ENCODE data around the gene WDR82. TPM values are rescaled to one million over a fixed set of nuclear protein-coding genes. Genes with fewer than 3 reads are reported as not detected.
A peak's percentile ranks its signal among the peaks of the same experiment; 100 is the strongest.

Gene WDR82
- total RNA-seq, 1 donor from 2014 or later, result 74.9 TPM

DNA sequence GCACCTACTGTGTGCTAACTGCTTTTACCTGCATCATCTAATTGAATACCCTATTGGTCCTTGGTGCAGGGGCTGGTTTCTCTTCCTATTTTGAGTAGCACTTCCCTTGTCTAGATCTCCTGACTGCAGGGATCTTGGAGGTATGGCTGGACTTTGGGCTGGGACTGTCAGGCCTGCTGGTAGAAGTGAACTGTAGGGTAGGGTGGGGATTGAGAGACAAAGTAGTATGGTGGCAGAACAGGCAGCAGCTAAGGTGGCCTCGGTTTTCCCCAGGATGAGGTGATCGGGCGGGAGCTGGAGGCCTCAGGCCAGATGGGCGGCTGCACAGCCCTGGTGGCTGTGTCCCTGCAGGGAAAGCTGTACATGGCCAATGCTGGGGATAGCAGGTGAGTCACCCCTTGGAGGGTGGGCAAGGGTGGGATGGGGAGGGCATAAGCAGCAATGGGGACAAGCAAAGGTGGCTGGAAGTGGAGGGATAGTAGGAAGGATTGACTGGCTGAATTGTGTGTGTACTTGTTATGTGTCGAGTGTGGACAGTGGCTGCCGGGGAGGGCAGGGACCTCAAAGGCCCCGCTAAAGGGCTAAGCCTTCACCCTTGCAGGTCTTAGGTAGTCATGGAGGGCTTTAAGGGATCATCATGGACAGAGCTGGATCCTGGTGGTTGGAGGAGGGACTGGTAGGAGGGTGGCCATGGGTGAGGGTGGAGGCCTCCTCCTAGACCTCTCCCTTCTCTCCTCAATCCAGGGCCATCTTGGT, 30.9 kb downstream of the WDR82 start:
- Mint-ChIP-seq H3K27me3 (ENCODE audit: low read depth) (no peaks in the 10 kb centered on the region), H3K9me3 (ENCODE audit: low read depth) (peaks cover 3% of the 10 kb centered on the region), H3K4me3 (ENCODE audit: unreplicated experiment) (no peak overlapping the region), H3K4me1 (ENCODE audit: low read depth) (peaks cover 37% of the 10 kb centered on the region), H3K27ac (ENCODE audit: unreplicated experiment) (no peak overlapping the region), H3K36me3 (ENCODE audit: low read depth) (peaks cover 4% of the 10 kb centered on the region)
- DNase-seq (ENCODE audit: low spot score), result peak; percentile 43
- TF ChIP-seq CTCF (IDR thresholded peaks at IDR 0.05), result no peak

- Mint-ChIP-seq H3K36me3 (ENCODE audit: low read depth) (peaks cover 2% of the 10 kb centered on the region), H3K4me3 (ENCODE audit: unreplicated experiment) (peak overlapping the region; percentile 73), H3K4me1 (ENCODE audit: low read depth) (peaks cover 37% of the 10 kb centered on the region), H3K27ac (ENCODE audit: unreplicated experiment) (peak overlapping the region; percentile 77), H3K9me3 (ENCODE audit: low read depth) (peaks cover 3% of the 10 kb centered on the region), H3K27me3 (ENCODE audit: low read depth) (no peaks in the 10 kb centered on the region)
- no peak for TF ChIP-seq CTCF (IDR thresholded peaks at IDR 0.05)
- DNase-seq (ENCODE audit: low spot score), result peak; percentile 81
These were observed 31.6 kb downstream of the WDR82 start for GRCh38 chr3:52246728-52247408.

GRCh38 chr3:52246264-52246620, 32.2 kb downstream of the WDR82 start:
- TF ChIP-seq CTCF (IDR thresholded peaks at IDR 0.05), result no peak
- Mint-ChIP-seq H3K27me3 (ENCODE audit: low read depth) (no peaks in the 10 kb centered on the region), H3K9me3 (ENCODE audit: low read depth) (peaks cover 3% of the 10 kb centered on the region), H3K4me1 (ENCODE audit: low read depth) (peaks cover 37% of the 10 kb centered on the region), H3K27ac (ENCODE audit: unreplicated experiment) (peak overlapping the region; percentile 77), H3K4me3 (ENCODE audit: unreplicated experiment) (peak overlapping the region; percentile 73), H3K36me3 (ENCODE audit: low read depth) (peaks cover 2% of the 10 kb centered on the region)
- no peak for DNase-seq (ENCODE audit: low spot score)

DNA sequence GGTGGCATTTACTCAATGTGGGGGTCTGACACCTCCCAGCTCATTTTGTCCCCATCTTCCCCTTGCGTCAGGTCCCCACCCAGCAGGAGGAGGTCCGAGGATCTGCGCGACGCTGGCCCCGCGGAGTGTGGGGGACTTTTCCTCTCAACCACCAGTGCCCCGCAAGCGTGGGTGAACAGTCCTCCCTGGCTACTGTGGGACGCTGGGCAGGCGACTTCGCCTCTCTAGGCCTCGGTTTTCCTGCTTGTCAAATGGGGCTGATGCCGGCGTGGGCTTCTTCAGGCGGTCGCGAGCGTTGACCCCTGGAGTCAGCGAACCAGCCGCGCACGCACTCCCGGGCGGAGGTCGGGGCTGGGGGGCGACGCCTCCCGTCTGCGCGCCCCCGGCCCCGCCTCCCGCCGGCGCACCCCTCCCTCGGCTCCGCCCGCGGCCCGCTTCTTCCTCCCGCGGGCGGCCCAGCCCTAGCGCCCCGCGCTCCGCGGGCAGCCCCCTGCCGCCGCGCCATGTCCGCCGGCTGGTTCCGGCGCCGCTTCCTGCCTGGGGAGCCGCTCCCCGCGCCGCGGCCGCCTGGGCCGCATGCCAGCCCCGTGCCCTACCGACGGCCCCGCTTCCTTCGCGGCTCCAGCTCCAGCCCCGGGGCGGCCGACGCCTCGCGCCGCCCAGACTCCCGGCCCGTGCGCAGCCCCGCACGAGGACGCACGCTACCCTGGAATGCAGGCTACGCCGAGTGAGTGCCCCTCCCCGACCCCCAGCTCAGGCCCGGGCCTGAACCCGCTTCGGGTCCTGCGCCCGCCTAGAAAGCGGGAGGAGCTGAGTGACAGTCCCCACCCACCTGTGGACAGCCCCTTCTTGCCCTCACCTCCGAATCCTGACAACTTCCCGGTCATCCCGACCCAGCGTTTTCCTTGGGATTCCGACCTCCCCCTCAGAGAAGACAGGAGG, 32.9 kb downstream of the WDR82 start, which contains the start of gene PPM1M:
TSS of gene PPM1M (plus strand) at position 438 of the 942 bp plus-strand sequence. CDS start at position 504, 66 bp downstream.
- Mint-ChIP-seq H3K36me3 (ENCODE audit: low read depth) (peaks cover 2% of the 10 kb centered on the region), H3K4me3 (ENCODE audit: unreplicated experiment) (peak within 1 kb of the TSS; percentile 73), H3K9me3 (ENCODE audit: low read depth) (peaks cover 3% of the 10 kb centered on the region), H3K27ac (ENCODE audit: unreplicated experiment) (peak within 1 kb of the TSS; percentile 77), H3K4me1 (ENCODE audit: low read depth) (peaks cover 42% of the 10 kb centered on the region), H3K27me3 (ENCODE audit: low read depth) (no peaks in the 10 kb centered on the region)
- peak; percentile 87 for DNase-seq (ENCODE audit: low spot score)
- no peak for TF ChIP-seq CTCF (IDR thresholded peaks at IDR 0.05)
